GM21723 (cell line): Measurements from ENCODE around the gene PCBP3.

Source experiments
- ATAC-seq: cut with Tn5 transposase; IDR thresholded peaks from one replicate; pipeline ENCODE4 v1.9.1; 2021; ENCODE audit warnings: mild to moderate bottlenecking, moderate library complexity; ENCODE audit not compliant: unreplicated experiment

The PCBP3 gene

GRCh38 chr21:45917241-45917640, 273.7 kb downstream of the PCBP3 start:
- ATAC-seq: no peak

- no peak for ATAC-seq
These were observed 274.5 kb downstream of the PCBP3 start for GRCh38 chr21:45918011-45918410.

- ATAC-seq: no peak
These were observed 275.4 kb downstream of the PCBP3 start for GRCh38 chr21:45918835-45919447.

- ATAC-seq: no peak
These were observed 276.1 kb downstream of the PCBP3 start for GRCh38 chr21:45919593-45919992.

GRCh38 chr21:45920824-45921600, 277.5 kb downstream of the PCBP3 start:
- ATAC-seq: no peak

- no peak for ATAC-seq
These were observed 278.4 kb downstream of the PCBP3 start for GRCh38 chr21:45921917-45922316.

GRCh38 chr21:45922648-45923047, 279.1 kb downstream of the PCBP3 start:
- no peak for ATAC-seq

- ATAC-seq: no peak
These were observed 279.6 kb downstream of the PCBP3 start for GRCh38 chr21:45923146-45923545.

- no peak for ATAC-seq
These were observed 282.8 kb downstream of the PCBP3 start for GRCh38 chr21:45926281-45926680.

GRCh38 chr21:45927032-45927431, 283.5 kb downstream of the PCBP3 start:
- ATAC-seq: no peak

GRCh38 chr21:45927851-45928850, 284.6 kb downstream of the PCBP3 start:
- ATAC-seq: no peak

GRCh38 chr21:45929449-45929848, 285.9 kb downstream of the PCBP3 start:
- no peak for ATAC-seq

GRCh38 chr21:45930231-45930760, 286.8 kb downstream of the PCBP3 start:
- ATAC-seq: no peak

- no peak for ATAC-seq
These were observed 287.3 kb downstream of the PCBP3 start for GRCh38 chr21:45930792-45931191.

- no peak for ATAC-seq
These were observed 288.0 kb downstream of the PCBP3 start for GRCh38 chr21:45931397-45931969.

GRCh38 chr21:45932922-45933502, 289.5 kb downstream of the PCBP3 start:
- ATAC-seq: no peak

- no peak for ATAC-seq
These were observed 290.6 kb downstream of the PCBP3 start for GRCh38 chr21:45934085-45934484.

GRCh38 chr21:45934554-45934953, 291.0 kb downstream of the PCBP3 start:
- no peak for ATAC-seq

- no peak for ATAC-seq
These were observed 292.1 kb downstream of the PCBP3 start for GRCh38 chr21:45935628-45936027.

GRCh38 chr21:45937721-45938452, 294.4 kb downstream of the PCBP3 start:
- ATAC-seq: no peak
